ENCODE results near the gene VSNL1.

GRCh38 chr2:17495590-17495989 is 44.9 kb upstream of the VSNL1 start:
- TF ChIP-seq EZH2 (IDR thresholded peaks at IDR 0.05; ENCODE audit: borderline replicate concordance, low read length) = no peak
- TF ChIP-seq, protein P1, sequence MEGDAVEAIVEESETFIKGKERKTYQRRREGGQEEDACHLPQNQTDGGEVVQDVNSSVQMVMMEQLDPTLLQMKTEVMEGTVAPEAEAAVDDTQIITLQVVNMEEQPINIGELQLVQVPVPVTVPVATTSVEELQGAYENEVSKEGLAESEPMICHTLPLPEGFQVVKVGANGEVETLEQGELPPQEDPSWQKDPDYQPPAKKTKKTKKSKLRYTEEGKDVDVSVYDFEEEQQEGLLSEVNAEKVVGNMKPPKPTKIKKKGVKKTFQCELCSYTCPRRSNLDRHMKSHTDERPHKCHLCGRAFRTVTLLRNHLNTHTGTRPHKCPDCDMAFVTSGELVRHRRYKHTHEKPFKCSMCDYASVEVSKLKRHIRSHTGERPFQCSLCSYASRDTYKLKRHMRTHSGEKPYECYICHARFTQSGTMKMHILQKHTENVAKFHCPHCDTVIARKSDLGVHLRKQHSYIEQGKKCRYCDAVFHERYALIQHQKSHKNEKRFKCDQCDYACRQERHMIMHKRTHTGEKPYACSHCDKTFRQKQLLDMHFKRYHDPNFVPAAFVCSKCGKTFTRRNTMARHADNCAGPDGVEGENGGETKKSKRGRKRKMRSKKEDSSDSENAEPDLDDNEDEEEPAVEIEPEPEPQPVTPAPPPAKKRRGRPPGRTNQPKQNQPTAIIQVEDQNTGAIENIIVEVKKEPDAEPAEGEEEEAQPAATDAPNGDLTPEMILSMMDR (IDR thresholded peaks at IDR 0.05; ENCODE audit: low read length) = no peak
